CD4-positive, CD25-positive, alpha-beta regulatory T cell (primary cell): ENCODE data around the gene APOC3. TPM values are rescaled to one million over a fixed set of nuclear protein-coding genes. Genes with fewer than 3 reads are reported as not detected.
"Not testable (repeated sequence)": the region's sequence is repeated elsewhere in the genome, so short reads cannot be mapped to it uniquely, and the experiment has no call there.

ENCODE experiments used
- ATAC-seq, 2 donors: fragments of 150-1000 bp; cut with Tn5 transposase; one replicate each; pipeline ENCODE4 v1.10.0; 2021; ENCODE audit warnings: low read depth in 2 of 2, moderate number of reproducible peaks in 2 of 2, moderate library complexity in 1 of 2
- DNase-seq, 3 donors: peaks; one replicate each; pipeline versions ENCODE4 v3.0.0 to v3.0.0-alpha.2; 2012 to 2022; ENCODE audit warnings: mixed read lengths in 1 of 3
- H3K27ac ChIP-seq: one replicate; pipeline ENCODE4 v1.7.0; 2013; ENCODE audit warnings: mild to moderate bottlenecking, low read length; ENCODE audit not compliant: insufficient read depth, poor library complexity, severe bottlenecking
- H3K27me3 ChIP-seq: one replicate; pipeline ENCODE4 v1.7.0; 2013; ENCODE audit warnings: low read length; ENCODE audit not compliant: control insufficient read depth, insufficient read depth
- H3K36me3 ChIP-seq: one replicate; pipeline ENCODE4 v1.7.0; 2013; ENCODE audit warnings: mild to moderate bottlenecking, low read length, moderate library complexity; ENCODE audit not compliant: control insufficient read depth, insufficient read depth
- H3K4me1 ChIP-seq: 2 replicates; pipeline ENCODE4 v1.7.0; 2013; ENCODE audit warnings: mild to moderate bottlenecking, low read length; ENCODE audit not compliant: insufficient read depth, control insufficient read depth, poor library complexity, severe bottlenecking
- H3K4me3 ChIP-seq: one replicate; pipeline ENCODE4 v1.7.0; 2013; ENCODE audit warnings: low read depth, mild to moderate bottlenecking, low read length, moderate library complexity
- H3K9me3 ChIP-seq, 2 experiments: 1 replicate in 1 of 2; 2 replicates in 1 of 2; pipeline ENCODE4 v1.7.0; 2013; ENCODE audit warnings: low read length in 2 of 2, mild to moderate bottlenecking in 1 of 2, moderate library complexity in 1 of 2; ENCODE audit not compliant: control insufficient read depth in 2 of 2
- H3K27ac Mint-ChIP-seq, 3 donors: one replicate each; pipeline ENCODE4 v1.8.0; 2020 to 2022; ENCODE audit warnings: mild to moderate bottlenecking in 3 of 3, mixed read lengths in 3 of 3, moderate library complexity in 2 of 3
- H3K27me3 Mint-ChIP-seq: one replicate; pipeline ENCODE4 v1.8.0; 2022; ENCODE audit warnings: mild to moderate bottlenecking, mixed read lengths
- H3K36me3 Mint-ChIP-seq: one replicate; pipeline ENCODE4 v1.8.0; 2020; ENCODE audit warnings: mixed read lengths
- H3K4me1 Mint-ChIP-seq, 4 donors: one replicate each; pipeline ENCODE4 v1.8.0; 2020 to 2022; ENCODE audit warnings: mixed read lengths in 4 of 4, mild to moderate bottlenecking in 1 of 4
- H3K4me3 Mint-ChIP-seq, 4 donors: one replicate each; pipeline ENCODE4 v1.8.0; 2020 to 2022; ENCODE audit warnings: mild to moderate bottlenecking in 4 of 4, mixed read lengths in 4 of 4, moderate library complexity in 3 of 4
- H3K9me3 Mint-ChIP-seq, 7 donors: one replicate each; pipeline ENCODE4 v1.8.0; 2020 to 2022; ENCODE audit warnings: mixed read lengths in 7 of 7, mild to moderate bottlenecking in 3 of 7, moderate library complexity in 2 of 7
- polyA plus RNA-seq, 4 donors: library from polyadenylated mRNA; unstranded; fragments of 300-500 nt; fragmentation: Illumina TruSeq; gene quantifications; one replicate each; pipeline ENCODE4 v1.2.3, GENCODE V29; 2021
- total RNA-seq: library from RNA; stranded (reverse); gene quantifications from one replicate; pipeline ENCODE4 v1.2.3, GENCODE V29; 2022

Gene APOC3
- total and polyA plus RNA-seq, 5 donors from 2014 or later = not detected

- ATAC-seq (no peak), DNase-seq (no peak)
- H3K27me3 ChIP-seq = no peaks in the 10 kb centered on the region
- Mint-ChIP-seq H3K36me3 (no peaks in the 10 kb centered on the region), H3K27me3 (no peaks in the 10 kb centered on the region), H3K4me1 (peaks cover 0 to 23% (median 11%) of the 10 kb centered on the region in 4 donors), H3K4me3 (no peak overlapping the region), H3K27ac (peak overlapping the region in 1 of 3 donors; percentile 26), H3K9me3 (no peaks in the 10 kb centered on the region)
- no peaks in the 10 kb centered on the region for H3K9me3 ChIP-seq
- H3K4me1 ChIP-seq = peaks cover 10% of the 10 kb centered on the region
- H3K27ac ChIP-seq = no peak overlapping the region
- no peak overlapping the region for H3K4me3 ChIP-seq
- H3K36me3 ChIP-seq = no peaks in the 10 kb centered on the region
Observed at GRCh38 chr11:116833816-116834534, 4.3 kb downstream of the APOC3 start.

DNA sequence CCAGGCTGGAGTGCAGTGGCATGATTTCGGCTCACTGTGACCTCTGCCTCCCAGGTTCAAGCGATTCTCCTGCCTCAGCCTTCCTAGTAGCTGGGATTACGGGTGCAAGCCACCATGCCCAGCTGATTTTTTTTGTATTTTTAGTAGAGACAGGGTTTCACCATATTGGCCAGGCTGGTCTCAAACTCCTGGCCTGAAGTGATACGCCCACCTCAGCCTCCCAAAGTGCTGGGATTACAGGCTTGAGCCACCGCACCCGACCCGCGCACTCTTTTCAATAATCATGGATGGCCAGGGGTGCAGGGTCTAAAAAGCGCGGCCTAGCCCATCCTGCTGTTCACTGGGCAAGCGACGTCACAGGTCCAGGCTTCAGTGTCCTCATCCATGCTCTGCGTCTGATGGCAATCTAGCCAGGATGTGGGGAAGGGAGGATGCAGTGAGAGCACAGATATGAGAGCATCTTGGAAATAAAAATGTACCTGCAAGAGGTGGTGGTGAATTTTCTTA lies 4.9 kb downstream of the APOC3 start:
- H3K4me1 ChIP-seq = peaks cover 10% of the 10 kb centered on the region
- peaks cover 0 to 23% (median 11%) of the 10 kb centered on the region in 4 donors for H3K4me1 Mint-ChIP-seq
- not testable (repeated sequence) for H3K36me3 Mint-ChIP-seq, H3K27ac ChIP-seq, H3K27me3 ChIP-seq, H3K36me3 ChIP-seq, H3K27me3 Mint-ChIP-seq, ATAC-seq, H3K9me3 Mint-ChIP-seq, DNase-seq, H3K4me3 ChIP-seq, H3K9me3 ChIP-seq
- H3K4me3 Mint-ChIP-seq = peak overlapping the region; percentile 39 to 71 (median 58)
- H3K27ac Mint-ChIP-seq = peak overlapping the region in 2 of 3 donors; percentile 64 to 69

- H3K4me3 Mint-ChIP-seq = peak overlapping the region; percentile 82 to 88 (median 83)
- Histone ChIP-seq H3K9me3 (no peaks in the 10 kb centered on the region), H3K27me3 (no peaks in the 10 kb centered on the region), H3K27ac (peak overlapping the region; percentile 11), H3K36me3 (no peaks in the 10 kb centered on the region), H3K4me1 (peaks cover 10% of the 10 kb centered on the region), H3K4me3 (no peak overlapping the region)
- ATAC-seq = no peak
- DNase-seq = peak in 1 of 3 donors; percentile 15
- no peaks in the 10 kb centered on the region for H3K36me3 Mint-ChIP-seq
- H3K9me3 Mint-ChIP-seq = no peaks in the 10 kb centered on the region
- no peaks in the 10 kb centered on the region for H3K27me3 Mint-ChIP-seq
- peaks cover 0 to 25% (median 11%) of the 10 kb centered on the region in 4 donors for H3K4me1 Mint-ChIP-seq
- peak overlapping the region; percentile 58 to 81 (median 64) for H3K27ac Mint-ChIP-seq
Observed at GRCh38 chr11:116835042-116835772, 5.5 kb downstream of the APOC3 start.

GRCh38 chr11:116835791-116836631 lies 6.3 kb downstream of the APOC3 start:
- Mint-ChIP-seq H3K36me3 (no peaks in the 10 kb centered on the region), H3K9me3 (peaks cover 0 to 2% (median 0%) of the 10 kb centered on the region in 7 donors), H3K4me1 (peaks cover 0 to 28% (median 11%) of the 10 kb centered on the region in 4 donors), H3K27ac (peak overlapping the region in 2 of 3 donors; percentile 58 to 76), H3K4me3 (peak overlapping the region; percentile 82 to 88 (median 83)), H3K27me3 (no peaks in the 10 kb centered on the region)
- Histone ChIP-seq H3K27ac (peak overlapping the region; percentile 11), H3K36me3 (no peaks in the 10 kb centered on the region), H3K4me1 (peaks cover 10% of the 10 kb centered on the region), H3K4me3 (no peak overlapping the region), H3K27me3 (no peaks in the 10 kb centered on the region), H3K9me3 (no peaks in the 10 kb centered on the region)
- DNase-seq (peak; percentile 57 to 89 (median 80)), ATAC-seq (peak; percentile 87 to 93)

DNA sequence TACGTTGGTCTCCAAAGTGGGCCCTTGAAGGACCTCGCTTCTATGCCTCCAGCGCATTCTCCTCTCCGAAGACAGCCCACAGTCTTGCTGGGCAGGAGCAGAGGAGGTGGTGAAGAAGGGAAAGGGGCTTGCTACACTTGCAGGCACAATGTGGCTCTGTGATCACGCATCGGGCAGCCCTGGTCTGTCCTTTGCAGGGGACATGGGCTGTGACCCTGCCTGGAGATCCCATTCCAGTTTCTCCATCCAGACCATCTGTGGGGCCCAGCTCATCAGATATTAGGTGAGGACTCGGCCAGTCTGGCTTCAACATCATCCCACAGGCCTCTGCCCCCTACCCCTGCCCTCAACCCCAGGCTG lies 6.9 kb downstream of the APOC3 start:
- ATAC-seq = no peak
- Mint-ChIP-seq H3K4me1 (peaks cover 0 to 28% (median 11%) of the 10 kb centered on the region in 4 donors), H3K36me3 (no peaks in the 10 kb centered on the region), H3K9me3 (peaks cover 0 to 2% (median 0%) of the 10 kb centered on the region in 7 donors), H3K27me3 (no peaks in the 10 kb centered on the region), H3K4me3 (peak overlapping the region in 1 of 4 donors; percentile 88), H3K27ac (no peak overlapping the region)
- Histone ChIP-seq H3K27me3 (no peaks in the 10 kb centered on the region), H3K9me3 (no peaks in the 10 kb centered on the region), H3K36me3 (no peaks in the 10 kb centered on the region), H3K27ac (no peak overlapping the region), H3K4me1 (peaks cover 10% of the 10 kb centered on the region), H3K4me3 (no peak overlapping the region)
- DNase-seq = no peak

DNA sequence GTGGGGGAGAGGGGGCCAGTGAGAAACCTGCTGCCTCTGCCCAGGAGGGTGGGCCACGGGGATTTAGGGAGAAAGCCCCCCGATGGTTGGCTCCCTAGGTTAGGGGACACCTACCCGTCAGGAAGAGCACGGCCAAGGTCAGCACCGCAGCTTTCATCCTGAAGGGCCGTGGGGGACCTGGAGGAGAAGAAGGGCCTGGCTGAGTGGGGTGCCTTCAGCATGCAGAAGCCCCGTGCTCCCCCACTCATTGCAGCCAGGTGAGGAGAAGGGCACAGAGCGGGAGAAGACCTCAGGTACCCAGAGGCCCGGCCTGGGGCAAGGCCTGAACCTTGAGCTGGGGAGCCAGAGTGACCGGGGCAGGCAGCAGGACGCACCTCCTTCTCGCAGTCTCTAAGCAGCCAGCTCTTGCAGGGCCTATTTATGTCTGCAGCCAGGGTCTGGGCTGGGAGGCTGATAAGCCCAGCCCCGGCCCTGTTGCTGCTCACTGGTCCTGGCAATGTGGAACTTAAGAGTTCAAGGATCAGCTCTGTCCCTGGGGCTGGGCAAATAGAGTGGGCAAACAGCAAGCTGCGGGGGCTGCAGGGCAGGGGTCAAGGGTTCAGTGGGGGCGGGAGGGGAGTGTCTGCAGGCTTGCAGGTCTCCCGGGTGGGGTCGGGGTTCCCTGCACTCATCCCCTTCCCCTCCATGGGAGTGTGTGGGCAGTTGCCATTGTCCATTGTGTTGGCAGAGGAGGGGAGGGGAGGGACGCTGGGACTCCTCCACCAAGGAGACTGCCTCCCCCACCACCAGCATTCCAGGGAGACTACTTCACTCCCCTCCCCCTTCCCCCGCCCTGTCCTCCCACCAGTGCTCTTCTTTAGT lies 7.8 kb downstream of the APOC3 start, which contains the start of gene APOA1:
Gene APOA1 (minus strand): TSS at position 392 of the 861 bp plus-strand sequence. CDS start 235 bp downstream, at position 157.
- H3K9me3 Mint-ChIP-seq = peaks cover 0 to 2% (median 0%) of the 10 kb centered on the region in 7 donors
- peak within 1 kb of the TSS in 2 of 3 donors; percentile 35 to 63 for H3K27ac Mint-ChIP-seq
- no peaks in the 10 kb centered on the region for H3K27me3 Mint-ChIP-seq
- no peaks in the 10 kb centered on the region for H3K36me3 Mint-ChIP-seq
- peak within 1 kb of the TSS in 1 of 4 donors; percentile 88 for H3K4me3 Mint-ChIP-seq
- no peaks in the 10 kb centered on the region for H3K36me3 ChIP-seq
- no peak within 1 kb of the TSS for H3K27ac ChIP-seq
- H3K27me3 ChIP-seq = no peaks in the 10 kb centered on the region
- H3K9me3 ChIP-seq = no peaks in the 10 kb centered on the region
- DNase-seq (no peak), ATAC-seq (no peak)
- H3K4me1 ChIP-seq = peaks cover 10% of the 10 kb centered on the region
- peaks cover 0 to 28% (median 13%) of the 10 kb centered on the region in 4 donors for H3K4me1 Mint-ChIP-seq
- H3K4me3 ChIP-seq = no peak within 1 kb of the TSS
